Measurements from ENCODE around the gene ZNRD2. TPM values are rescaled to one million over a fixed set of nuclear protein-coding genes. Genes with fewer than 3 reads are reported as not detected.

The ZNRD2 gene
- total and polyA plus RNA-seq, 12 donors = 9.4 to 135 (median 56.0) TPM

- DNase-seq = peak in 6 of 7 donors; percentile 60 to 83 (median 68)
- peak overlapping the region in 3 of 5 donors; percentile 47 to 66 (median 57) for H3K27ac ChIP-seq
- peak overlapping the region in 1 of 4 donors; percentile 84 for H3K4me3 ChIP-seq
- no peaks in the 10 kb centered on the region for H3K9me3 ChIP-seq (replicated peaks in 1 of 3)
- WGBS, 4 donors = 25 to 28% (median 26%) methylated on average over 12 of the region's 12 CpGs
- intact Hi-C loops (cut with DNase I) = no loop called here
- peaks cover 20 to 32% of the 10 kb centered on the region in 2 donors for H3K4me1 ChIP-seq (replicated peaks in 1 of 2)
- TF ChIP-seq POLR2A (IDR thresholded peaks at IDR 0.05) = no peak
- TF ChIP-seq, protein P1, sequence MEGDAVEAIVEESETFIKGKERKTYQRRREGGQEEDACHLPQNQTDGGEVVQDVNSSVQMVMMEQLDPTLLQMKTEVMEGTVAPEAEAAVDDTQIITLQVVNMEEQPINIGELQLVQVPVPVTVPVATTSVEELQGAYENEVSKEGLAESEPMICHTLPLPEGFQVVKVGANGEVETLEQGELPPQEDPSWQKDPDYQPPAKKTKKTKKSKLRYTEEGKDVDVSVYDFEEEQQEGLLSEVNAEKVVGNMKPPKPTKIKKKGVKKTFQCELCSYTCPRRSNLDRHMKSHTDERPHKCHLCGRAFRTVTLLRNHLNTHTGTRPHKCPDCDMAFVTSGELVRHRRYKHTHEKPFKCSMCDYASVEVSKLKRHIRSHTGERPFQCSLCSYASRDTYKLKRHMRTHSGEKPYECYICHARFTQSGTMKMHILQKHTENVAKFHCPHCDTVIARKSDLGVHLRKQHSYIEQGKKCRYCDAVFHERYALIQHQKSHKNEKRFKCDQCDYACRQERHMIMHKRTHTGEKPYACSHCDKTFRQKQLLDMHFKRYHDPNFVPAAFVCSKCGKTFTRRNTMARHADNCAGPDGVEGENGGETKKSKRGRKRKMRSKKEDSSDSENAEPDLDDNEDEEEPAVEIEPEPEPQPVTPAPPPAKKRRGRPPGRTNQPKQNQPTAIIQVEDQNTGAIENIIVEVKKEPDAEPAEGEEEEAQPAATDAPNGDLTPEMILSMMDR (IDR thresholded peaks at IDR 0.05) = no peak
- no peaks in the 10 kb centered on the region for H3K27me3 ChIP-seq
- H3K36me3 ChIP-seq (replicated peaks in 1 of 2) = peaks cover 0 to 31% of the 10 kb centered on the region in 2 donors
Observed at GRCh38 chr11:65524014-65524740, 46.1 kb upstream of the ZNRD2 start.

GRCh38 chr11:65524741-65525545 is 45.3 kb upstream of the ZNRD2 start, which contains the start of gene SCYL1:
TSS of gene SCYL1 (plus strand) at chr11:65525083. CDS start at chr11:65525154, 71 bp downstream.
- Histone ChIP-seq H3K4me1 (replicated peaks in 1 of 2) (peaks cover 28 to 40% of the 10 kb centered on the region in 2 donors), H3K36me3 (replicated peaks in 1 of 2) (peaks cover 0 to 37% of the 10 kb centered on the region in 2 donors), H3K27ac (peak within 1 kb of the TSS; percentile 69 to 93 (median 90)), H3K9me3 (replicated peaks in 1 of 3) (no peaks in the 10 kb centered on the region), H3K4me3 (peak within 1 kb of the TSS; percentile 78 to 99 (median 82)), H3K27me3 (no peaks in the 10 kb centered on the region)
- TF ChIP-seq, protein P1 (IDR thresholded peaks at IDR 0.05) = no peak
- peak; percentile 61 to 68 for TF ChIP-seq POLR2A (IDR thresholded peaks at IDR 0.05)
- 1% methylated on average over 7 to 79 of the region's 82 CpGs for WGBS, 4 donors
- intact Hi-C loops (cut with DNase I) = no loop called here
- peak; percentile 79 to 89 (median 85) for DNase-seq

DNA sequence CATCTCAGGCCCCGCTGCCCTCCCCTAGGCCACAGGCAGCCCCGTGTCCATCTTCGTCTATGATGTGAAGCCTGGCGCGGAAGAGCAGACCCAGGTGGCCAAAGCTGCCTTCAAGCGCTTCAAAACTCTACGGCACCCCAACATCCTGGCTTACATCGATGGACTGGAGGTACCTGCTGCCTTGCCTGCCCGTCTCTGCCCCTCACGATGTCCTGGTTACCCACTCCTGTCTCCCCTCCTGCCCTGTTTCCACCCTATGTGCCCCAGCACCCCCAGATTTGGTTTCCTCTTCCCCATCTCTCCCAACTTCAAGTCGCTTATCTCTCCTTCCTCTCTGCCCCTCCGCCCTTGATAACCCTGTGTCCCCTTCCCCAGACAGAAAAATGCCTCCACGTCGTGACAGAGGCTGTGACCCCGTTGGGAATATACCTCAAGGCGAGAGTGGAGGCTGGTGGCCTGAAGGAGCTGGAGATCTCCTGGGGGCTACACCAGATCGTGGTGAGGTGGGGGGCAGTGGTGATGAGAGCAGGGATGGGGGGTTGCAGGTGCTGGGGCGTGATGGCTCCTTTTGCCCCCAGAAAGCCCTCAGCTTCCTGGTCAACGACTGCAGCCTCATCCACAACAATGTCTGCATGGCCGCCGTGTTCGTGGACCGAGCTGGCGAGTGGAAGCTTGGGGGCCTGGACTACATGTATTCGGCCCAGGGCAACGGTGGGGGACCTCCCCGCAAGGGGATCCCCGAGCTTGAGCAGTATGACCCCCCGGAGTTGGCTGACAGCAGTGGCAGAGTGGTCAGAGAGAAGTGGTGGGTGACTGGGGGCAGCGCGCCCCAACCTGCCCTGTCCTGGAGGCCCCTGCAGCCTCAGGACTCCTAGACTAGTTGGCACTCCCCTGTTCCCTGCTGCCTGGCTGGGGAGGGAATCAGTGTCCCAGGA is 44.5 kb upstream of the ZNRD2 start:
- peak in 1 of 7 donors; percentile 43 for DNase-seq
- H3K36me3 ChIP-seq (replicated peaks in 1 of 2) = peaks cover 0 to 45% of the 10 kb centered on the region in 2 donors
- no peak for TF ChIP-seq POLR2A (IDR thresholded peaks at IDR 0.05)
- TF ChIP-seq, protein P1 (IDR thresholded peaks at IDR 0.05) = no peak
- H3K4me3 ChIP-seq = peak overlapping the region; percentile 78 to 99 (median 82)
- H3K27me3 ChIP-seq = no peaks in the 10 kb centered on the region
- peaks cover 32 to 45% of the 10 kb centered on the region in 2 donors for H3K4me1 ChIP-seq (replicated peaks in 1 of 2)
- WGBS, 4 donors = 30 to 44% (median 39%) methylated on average over 20 to 31 of the region's 31 CpGs
- intact Hi-C loops (cut with DNase I) = no loop called here
- no peaks in the 10 kb centered on the region for H3K9me3 ChIP-seq (replicated peaks in 1 of 3)
- peak overlapping the region; percentile 69 to 93 (median 90) for H3K27ac ChIP-seq
